Stimulated activated CD4-positive, alpha-beta T cell treated with anti-CD3 and anti-CD28 coated beads, Interleukin-4, amount 100 ng/mL, for 1 hour (primary cell): Measurements from ENCODE around the gene FH.

Experiments used
- DNase-seq: peaks from one replicate; pipeline ENCODE4 v3.0.0-alpha.2; 2020

The FH gene

GRCh38 chr1:241453732-241454131 lies 65.8 kb downstream of the FH start:
- DNase-seq = no peak

DNA sequence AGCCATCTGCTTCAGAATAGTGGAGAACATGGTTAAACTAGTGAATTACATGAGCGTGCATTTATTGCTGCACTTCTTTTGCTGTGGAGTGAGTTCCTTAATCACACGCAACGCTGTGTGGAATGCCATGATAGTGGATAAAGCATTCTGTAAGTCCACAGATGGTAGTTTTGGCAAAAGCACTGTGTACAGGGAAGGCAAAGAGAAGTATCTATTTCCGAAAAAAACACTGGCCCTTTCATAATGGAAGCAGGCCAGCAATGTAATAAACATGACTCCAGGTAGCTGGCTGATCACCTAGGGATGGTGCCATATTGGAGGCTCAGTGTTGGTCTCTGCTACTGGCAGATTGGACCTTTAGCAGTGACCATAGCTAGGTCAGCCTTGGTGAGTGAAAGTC lies 67.6 kb downstream of the FH start:
- DNase-seq = no peak
